GM18526 (cell line): ENCODE measurements around the gene APLP2.

Experiments used
- POLR2A ChIP-seq: IDR thresholded peaks from 3 replicates; pipeline ENCODE4 v1.6.1; 2011; ENCODE audit not compliant: insufficient read length; ENCODE audit errors: extremely low read depth

The APLP2 gene

GRCh38 chr11:130179396-130180306 lies 110.0 kb downstream of the APLP2 start:
- no peak for TF ChIP-seq POLR2A

DNA sequence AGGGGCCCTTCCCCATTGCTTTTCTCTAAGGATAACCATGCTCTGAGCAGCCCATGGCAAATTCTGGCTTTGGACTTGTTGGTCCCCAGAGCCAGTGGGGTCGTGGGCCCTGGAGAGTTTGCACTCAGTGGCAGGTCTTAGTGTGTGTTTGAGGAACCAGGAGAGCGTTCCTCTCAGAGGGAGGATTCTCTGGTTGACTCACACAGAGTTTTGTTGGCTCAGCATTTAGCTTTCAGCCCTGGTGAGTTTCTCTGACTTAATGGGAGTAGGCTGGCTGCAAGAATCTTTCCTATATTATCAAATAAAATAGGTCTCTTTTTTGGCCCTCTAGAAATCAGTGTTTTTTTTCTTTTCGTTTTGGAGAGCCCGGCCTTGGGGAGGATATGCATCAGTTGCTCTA lies 110.8 kb downstream of the APLP2 start:
- no peak for TF ChIP-seq POLR2A

DNA sequence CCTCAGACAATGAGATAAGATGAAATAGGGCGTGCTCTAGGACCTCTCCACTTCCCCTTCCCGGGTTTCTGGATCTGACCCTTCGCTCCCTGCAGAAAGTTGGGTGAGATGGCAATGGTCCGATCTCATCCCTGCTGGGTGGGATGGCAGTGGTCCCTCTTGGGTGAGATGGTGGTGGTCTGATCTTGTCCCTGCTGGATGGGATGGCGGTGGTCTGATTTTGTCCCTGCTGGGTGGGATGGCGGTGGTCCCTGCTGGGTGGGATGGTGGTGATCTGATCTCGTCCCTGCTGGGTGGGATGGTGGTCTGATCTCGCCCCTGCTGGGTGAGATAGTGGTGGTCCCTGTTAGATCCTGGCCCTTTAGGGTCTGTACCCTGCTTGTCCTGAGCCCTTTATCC lies 111.2 kb downstream of the APLP2 start:
- TF ChIP-seq POLR2A: no peak

DNA sequence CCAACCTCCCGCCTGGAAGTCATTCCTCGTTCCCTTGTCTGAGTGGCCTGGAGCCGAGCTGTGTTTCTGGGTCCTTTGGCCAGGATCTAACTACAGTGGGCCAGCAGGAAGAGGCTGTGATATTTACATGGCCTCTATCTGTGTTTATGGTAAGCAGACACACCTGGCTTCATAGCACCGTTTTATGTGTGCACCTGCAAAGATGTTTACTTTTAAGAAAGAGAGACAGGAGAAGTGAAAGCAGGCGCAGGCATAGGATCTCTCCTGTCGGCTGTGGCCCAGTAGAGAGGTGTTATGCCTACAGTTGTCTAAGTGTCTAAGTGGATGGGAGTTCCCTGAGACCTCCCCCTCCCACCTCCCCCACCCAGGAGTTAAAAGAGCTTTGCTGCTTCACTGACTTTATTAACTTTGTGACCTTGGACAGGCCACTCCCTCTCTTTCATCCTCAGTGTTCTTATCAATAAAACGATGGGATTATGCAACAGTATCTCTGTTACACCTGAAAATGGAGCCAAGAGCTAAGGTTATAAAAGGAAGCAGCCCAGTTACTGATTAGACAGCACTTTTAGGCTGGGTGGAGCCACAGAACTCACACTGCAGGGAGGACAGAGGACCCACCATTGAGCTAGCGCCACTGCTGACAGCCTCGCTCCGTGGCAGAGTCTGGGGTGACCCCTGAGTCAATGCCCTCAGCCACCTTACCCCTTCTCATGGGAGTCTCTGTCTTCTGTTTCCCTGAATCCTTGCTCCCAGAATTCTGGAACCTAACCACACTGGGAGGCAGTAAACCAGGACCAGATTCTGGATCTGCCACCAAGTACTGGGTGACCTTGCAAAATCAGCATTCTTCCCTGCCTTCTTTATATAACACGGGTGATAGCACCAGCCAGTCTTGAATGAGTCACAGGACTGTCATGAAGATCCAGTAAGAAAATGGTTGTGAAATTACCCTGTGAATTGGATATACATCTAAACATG lies 111.9 kb downstream of the APLP2 start:
- TF ChIP-seq POLR2A: no peak

- no peak for TF ChIP-seq POLR2A
Observed at GRCh38 chr11:130183878-130184610, 114.3 kb downstream of the APLP2 start.

DNA sequence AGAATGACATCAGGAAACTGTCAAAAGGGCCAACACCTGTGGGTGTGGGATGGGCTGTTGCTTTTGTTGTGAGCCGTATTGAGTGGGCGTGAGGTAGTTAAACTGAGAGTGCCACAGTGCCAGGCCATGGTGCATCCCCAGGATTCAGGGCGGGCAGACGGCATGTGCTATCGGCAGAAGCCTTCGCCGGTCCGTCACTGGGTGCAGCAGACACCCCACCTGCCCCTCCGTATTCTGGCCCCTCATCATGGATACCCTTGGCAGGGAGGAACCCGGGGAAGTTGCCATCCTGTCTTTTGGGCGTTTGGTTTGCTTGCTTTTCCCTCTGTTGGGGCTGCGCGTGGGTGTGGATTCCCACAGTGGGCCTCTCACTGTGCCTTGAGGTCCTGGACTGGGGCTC lies 117.4 kb downstream of the APLP2 start:
- TF ChIP-seq POLR2A: no peak

DNA sequence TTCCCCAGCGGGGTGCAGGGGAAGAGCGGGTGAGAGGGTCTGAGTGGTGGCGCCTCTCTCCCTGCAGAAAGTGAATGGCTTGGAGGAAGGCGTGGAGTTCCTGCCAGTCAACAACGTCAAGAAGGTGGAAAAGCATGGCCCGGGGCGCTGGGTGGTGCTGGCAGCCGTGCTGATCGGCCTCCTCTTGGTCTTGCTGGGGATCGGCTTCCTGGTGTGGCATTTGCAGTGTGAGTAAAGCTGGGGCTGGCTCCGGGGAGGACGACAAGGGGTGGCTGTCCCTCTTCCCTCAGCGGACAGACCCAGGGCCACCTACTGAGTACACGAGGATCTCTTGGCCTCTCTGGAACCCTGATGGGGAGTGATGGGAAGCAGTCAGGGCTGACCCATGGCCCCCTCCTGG lies 118.4 kb downstream of the APLP2 start:
- TF ChIP-seq POLR2A: no peak

- TF ChIP-seq POLR2A: no peak
Observed at GRCh38 chr11:130188585-130189347, 119.1 kb downstream of the APLP2 start.

- no peak for TF ChIP-seq POLR2A
Observed at GRCh38 chr11:130189492-130190210, 120.0 kb downstream of the APLP2 start.

- TF ChIP-seq POLR2A: no peak
Observed at GRCh38 chr11:130190371-130190881, 120.7 kb downstream of the APLP2 start.

DNA sequence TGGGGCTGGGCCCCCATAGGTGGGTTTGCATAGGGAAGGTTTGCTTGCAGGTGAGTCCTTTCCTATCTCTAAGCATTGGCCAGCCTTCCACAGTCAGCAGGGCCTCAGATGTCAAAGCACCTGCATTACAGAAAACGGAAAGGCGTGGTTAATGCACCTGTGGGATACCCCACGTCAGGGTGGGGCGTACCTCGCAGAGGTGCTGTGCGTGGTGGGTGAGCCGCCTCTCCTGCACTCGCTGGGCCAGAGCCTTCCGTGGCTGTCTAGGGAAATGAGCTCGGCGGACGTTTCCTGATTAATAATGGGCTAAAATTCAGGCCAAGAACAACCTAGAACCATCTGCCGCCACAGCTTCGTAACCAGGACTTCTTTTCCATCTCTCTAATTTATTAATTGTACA lies 122.2 kb downstream of the APLP2 start:
- TF ChIP-seq POLR2A: no peak

- TF ChIP-seq POLR2A: no peak
Observed at GRCh38 chr11:130192845-130193267, 123.2 kb downstream of the APLP2 start.
